SK-N-SH treated with all-trans-retinoic acid at 6 μM for 48 hours (cell line): Measurements from ENCODE around the gene DDX10.

Experiments
- ATAC-seq: fragments of 200-7000 bp; cut with Tn5 transposase; 3 replicates; pipeline ENCODE4 v1.9.1; 2020; ENCODE audit warnings: mild to moderate bottlenecking, moderate library complexity
- ARNTL ChIP-seq: fragments of 450-650 bp; formaldehyde crosslinking; IDR thresholded peaks from 2 replicates; pipeline ENCODE4 v1.5.0; 2020; ENCODE audit warnings: low read depth, mild to moderate bottlenecking, moderate library complexity, borderline replicate concordance
- BACH2 ChIP-seq: fragments of 250-450 bp; sonication (Bioruptor Pico); IDR thresholded peaks from 2 replicates; pipeline ENCODE4 v1.9.0; 2021; ENCODE audit warnings: mild to moderate bottlenecking, borderline replicate concordance
- CREB5 ChIP-seq: fragments of 250-450 bp; sonication (Bioruptor Pico); IDR thresholded peaks from 2 replicates; pipeline ENCODE4 v1.5.1; 2020; ENCODE audit warnings: low read depth, mild to moderate bottlenecking, moderate library complexity
- CSDC2 ChIP-seq: fragments of 250-450 bp; sonication (Bioruptor Pico); IDR thresholded peaks from 2 replicates; pipeline ENCODE4 v1.5.0; 2020; ENCODE audit warnings: mild to moderate bottlenecking, moderate library complexity
- ESRRG ChIP-seq: fragments of 250-450 bp; sonication (Bioruptor Pico); IDR thresholded peaks from 2 replicates; pipeline ENCODE4 v1.6.1; 2021; ENCODE audit warnings: mild to moderate bottlenecking
- ISL1 ChIP-seq: fragments of 250-450 bp; sonication (Bioruptor Pico); IDR thresholded peaks from 2 replicates; pipeline ENCODE4 v2.1.2; 2022; ENCODE audit warnings: mild to moderate bottlenecking, moderate library complexity
- OSR1 ChIP-seq: fragments of 250-450 bp; sonication (Bioruptor Pico); IDR thresholded peaks from 2 replicates; pipeline ENCODE4 v1.8.0; 2022; ENCODE audit warnings: moderate library complexity, mild to moderate bottlenecking, inconsistent platforms
- POU6F1 ChIP-seq: fragments of 250-450 bp; sonication (Bioruptor Pico); IDR thresholded peaks from 2 replicates; pipeline ENCODE4 v1.8.0; 2021; ENCODE audit warnings: low read depth, mild to moderate bottlenecking, moderate library complexity, borderline replicate concordance
- PPARA ChIP-seq: fragments of 250-450 bp; sonication (Bioruptor Pico); IDR thresholded peaks from 2 replicates; pipeline ENCODE4 v1.5.0; 2020; ENCODE audit warnings: mild to moderate bottlenecking, borderline replicate concordance
- RARB ChIP-seq: fragments of 250-450 bp; sonication (Bioruptor Pico); IDR thresholded peaks from 2 replicates; pipeline ENCODE4 v1.8.0; 2021; ENCODE audit warnings: mild to moderate bottlenecking, moderate library complexity
- SNAI2 ChIP-seq: fragments of 250-450 bp; sonication (Bioruptor Pico); IDR thresholded peaks from 2 replicates; pipeline ENCODE4 v1.5.0; 2020; ENCODE audit warnings: mild to moderate bottlenecking, moderate library complexity
- TCF4 ChIP-seq: fragments of 250-450 bp; sonication (Bioruptor Pico); IDR thresholded peaks from 2 replicates; pipeline ENCODE4 v1.8.0; 2021; ENCODE audit warnings: mild to moderate bottlenecking, moderate library complexity, borderline replicate concordance
- TOX ChIP-seq: fragments of 250-450 bp; sonication (Bioruptor Pico); IDR thresholded peaks from 2 replicates; pipeline ENCODE4 v1.8.0; 2021; ENCODE audit warnings: mild to moderate bottlenecking, moderate library complexity, borderline replicate concordance
- TSHZ2 ChIP-seq: fragments of 250-450 bp; sonication (Bioruptor Pico); IDR thresholded peaks from 2 replicates; pipeline ENCODE4 v1.5.0; 2020; ENCODE audit warnings: mild to moderate bottlenecking, moderate library complexity
- ZC3H10 ChIP-seq: fragments of 250-450 bp; sonication (Bioruptor Pico); IDR thresholded peaks from 2 replicates; pipeline ENCODE4 v1.5.1; 2021; ENCODE audit warnings: mild to moderate bottlenecking, moderate library complexity
- ZFP3 ChIP-seq: fragments of 250-450 bp; sonication (Bioruptor Pico); IDR thresholded peaks from 2 replicates; pipeline ENCODE4 v1.5.0; 2020; ENCODE audit warnings: mild to moderate bottlenecking, moderate library complexity
- ZFP30 ChIP-seq: fragments of 450-650 bp; formaldehyde crosslinking; IDR thresholded peaks from 2 replicates; pipeline ENCODE4 v1.5.0; 2022; ENCODE audit warnings: mild to moderate bottlenecking, moderate library complexity
- ZNF565 ChIP-seq: fragments of 450-650 bp; formaldehyde crosslinking; conservative IDR thresholded peaks from 2 replicates; pipeline ENCODE4 v1.5.0; 2020; ENCODE audit warnings: low read depth, mild to moderate bottlenecking, moderate library complexity
- ZNF70 ChIP-seq: fragments of 450-650 bp; formaldehyde crosslinking; IDR thresholded peaks from 2 replicates; pipeline ENCODE4 v1.5.0; 2020; ENCODE audit warnings: mild to moderate bottlenecking, moderate library complexity
- ZNF8 ChIP-seq: fragments of 450-650 bp; formaldehyde crosslinking; IDR thresholded peaks from 2 replicates; pipeline ENCODE4 v1.5.0; 2020; ENCODE audit warnings: mild to moderate bottlenecking, moderate library complexity
- TF ChIP-seq, protein P1 (sequence below): fragments of 250-450 bp; sonication (Bioruptor Pico); IDR thresholded peaks from 2 replicates; pipeline ENCODE4 v1.8.0; 2020; ENCODE audit warnings: mild to moderate bottlenecking, moderate library complexity, borderline replicate concordance
- TF ChIP-seq, protein P2 (sequence below): fragments of 250-450 bp; sonication (Bioruptor Pico); IDR thresholded peaks from 2 replicates; pipeline ENCODE4 v1.5.1; 2021; ENCODE audit warnings: mild to moderate bottlenecking, moderate library complexity

The DDX10 gene

GRCh38 chr11:108797578-108798100, 132.8 kb downstream of the DDX10 start:
- TF ChIP-seq TOX (CRISPR knock-in tag) = no peak
- TF ChIP-seq, protein P1, sequence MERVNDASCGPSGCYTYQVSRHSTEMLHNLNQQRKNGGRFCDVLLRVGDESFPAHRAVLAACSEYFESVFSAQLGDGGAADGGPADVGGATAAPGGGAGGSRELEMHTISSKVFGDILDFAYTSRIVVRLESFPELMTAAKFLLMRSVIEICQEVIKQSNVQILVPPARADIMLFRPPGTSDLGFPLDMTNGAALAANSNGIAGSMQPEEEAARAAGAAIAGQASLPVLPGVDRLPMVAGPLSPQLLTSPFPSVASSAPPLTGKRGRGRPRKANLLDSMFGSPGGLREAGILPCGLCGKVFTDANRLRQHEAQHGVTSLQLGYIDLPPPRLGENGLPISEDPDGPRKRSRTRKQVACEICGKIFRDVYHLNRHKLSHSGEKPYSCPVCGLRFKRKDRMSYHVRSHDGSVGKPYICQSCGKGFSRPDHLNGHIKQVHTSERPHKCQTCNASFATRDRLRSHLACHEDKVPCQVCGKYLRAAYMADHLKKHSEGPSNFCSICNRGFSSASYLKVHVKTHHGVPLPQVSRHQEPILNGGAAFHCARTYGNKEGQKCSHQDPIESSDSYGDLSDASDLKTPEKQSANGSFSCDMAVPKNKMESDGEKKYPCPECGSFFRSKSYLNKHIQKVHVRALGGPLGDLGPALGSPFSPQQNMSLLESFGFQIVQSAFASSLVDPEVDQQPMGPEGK (CRISPR knock-in tag) = no peak
- no peak for TF ChIP-seq ESRRG (CRISPR knock-in tag)
- TF ChIP-seq, all 23 proteins: peak for 0
- ATAC-seq = no peak

DNA sequence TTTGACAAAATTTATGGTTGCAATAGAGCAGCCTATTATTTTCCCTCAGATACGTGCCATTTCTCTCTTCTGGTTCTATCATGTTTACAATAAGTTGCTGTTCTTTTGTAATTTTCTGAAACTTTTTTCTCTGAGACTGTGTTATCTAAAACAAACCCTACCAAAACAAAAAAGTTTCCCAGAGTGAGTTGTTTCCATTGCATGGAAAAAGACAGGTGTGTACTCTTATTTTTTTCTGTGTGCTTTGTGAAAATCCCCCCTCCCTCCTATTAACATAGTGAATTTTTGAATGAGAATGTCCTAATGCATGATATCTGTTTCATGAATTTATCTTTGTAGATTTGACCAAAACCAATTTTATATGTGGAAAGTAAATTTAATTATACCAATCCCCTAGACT, 137.6 kb downstream of the DDX10 start:
- TF ChIP-seq RARB (no peak), TCF4 (CRISPR knock-in tag) (no peak), ISL1 (CRISPR knock-in tag) (no peak), ZC3H10 (CRISPR knock-in tag) (no peak), ZNF565 (CRISPR knock-in tag) (no peak), PPARA (no peak), CSDC2 (CRISPR knock-in tag) (no peak), ZNF8 (CRISPR knock-in tag) (no peak), TSHZ2 (CRISPR knock-in tag) (no peak), ESRRG (CRISPR knock-in tag) (no peak), ZNF70 (CRISPR knock-in tag) (no peak), SNAI2 (CRISPR knock-in tag) (no peak), ARNTL (CRISPR knock-in tag) (no peak), ZFP3 (CRISPR knock-in tag) (no peak), POU6F1 (CRISPR knock-in tag) (no peak), TOX (CRISPR knock-in tag) (no peak), OSR1 (CRISPR knock-in tag) (no peak), CREB5 (no peak)
- TF ChIP-seq, protein P2, sequence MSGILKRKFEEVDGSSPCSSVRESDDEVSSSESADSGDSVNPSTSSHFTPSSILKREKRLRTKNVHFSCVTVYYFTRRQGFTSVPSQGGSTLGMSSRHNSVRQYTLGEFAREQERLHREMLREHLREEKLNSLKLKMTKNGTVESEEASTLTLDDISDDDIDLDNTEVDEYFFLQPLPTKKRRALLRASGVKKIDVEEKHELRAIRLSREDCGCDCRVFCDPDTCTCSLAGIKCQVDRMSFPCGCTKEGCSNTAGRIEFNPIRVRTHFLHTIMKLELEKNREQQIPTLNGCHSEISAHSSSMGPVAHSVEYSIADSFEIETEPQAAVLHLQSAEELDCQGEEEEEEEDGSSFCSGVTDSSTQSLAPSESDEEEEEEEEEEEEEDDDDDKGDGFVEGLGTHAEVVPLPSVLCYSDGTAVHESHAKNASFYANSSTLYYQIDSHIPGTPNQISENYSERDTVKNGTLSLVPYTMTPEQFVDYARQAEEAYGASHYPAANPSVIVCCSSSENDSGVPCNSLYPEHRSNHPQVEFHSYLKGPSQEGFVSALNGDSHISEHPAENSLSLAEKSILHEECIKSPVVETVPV = no peak
- no peak for ATAC-seq

GRCh38 chr11:108803776-108804175, 138.9 kb downstream of the DDX10 start:
- ATAC-seq = no peak
- TF ChIP-seq OSR1 (CRISPR knock-in tag) (no peak), TSHZ2 (CRISPR knock-in tag) (no peak), ZNF8 (CRISPR knock-in tag) (no peak), ZC3H10 (CRISPR knock-in tag) (no peak), SNAI2 (CRISPR knock-in tag) (no peak), ZFP30 (CRISPR knock-in tag) (no peak), BACH2 (no peak), CSDC2 (CRISPR knock-in tag) (no peak), ESRRG (CRISPR knock-in tag) (no peak), ISL1 (CRISPR knock-in tag) (no peak), ARNTL (CRISPR knock-in tag) (no peak), ZNF70 (CRISPR knock-in tag) (no peak)
- TF ChIP-seq, protein P2 = no peak
- TF ChIP-seq, protein P1 (CRISPR knock-in tag) = no peak
